GM12878 (cell line): Measurements from ENCODE around the gene KRTAP2-1. TPM values are rescaled to one million over a fixed set of nuclear protein-coding genes. Genes with fewer than 3 reads are reported as not detected.
"Not testable (repeated sequence)": the region's sequence is repeated elsewhere in the genome, so short reads cannot be mapped to it uniquely, and the experiment has no call there.

Source experiments
- ATAC-seq: fragments of 200-7000 bp; cut with Tn5 transposase; 3 replicates; pipeline ENCODE4 v1.9.1; 2020; ENCODE audit warnings: mild to moderate bottlenecking, moderate library complexity
- BruUV-seq: library from RNA; stranded (reverse); fragments of 400-500 nt; replicated peaks from 2 replicates; lab custom pipeline; 2021; lab: Mats Ljungman, UMichigan
- CTCF ChIA-PET: fragments of 300-600 bp; sonication (Branson Sonifier 250); formaldehyde crosslinking; extraction: SDS; loops from one replicate; lab custom pipeline; 2021; ENCODE audit warnings: inconsistent platforms; lab: Yijun Ruan, JAX
- POLR2A ChIA-PET: fragments of 350-600 bp; formaldehyde crosslinking; extraction: SDS; loops from one replicate; lab custom pipeline; 2021; ENCODE audit warnings: inconsistent platforms; lab: Charles Lee
- RAD21 ChIA-PET: fragments of 300-600 bp; sonication (Branson Sonifier 250); formaldehyde crosslinking; loops from one replicate; lab custom pipeline; 2023; ENCODE audit warnings: antibody characterized with exemption; ENCODE audit not compliant: unreplicated experiment; lab: Charles Lee
- SMC1A ChIA-PET: fragments of 300-600 bp; sonication (Branson Sonifier 250); formaldehyde crosslinking; loops from one replicate; lab custom pipeline; 2023; ENCODE audit not compliant: unreplicated experiment, uncharacterized antibody; lab: Charles Lee
- DNase-seq: peaks from one replicate; pipeline ENCODE4 v3.0.0-alpha.2; 2011; ENCODE audit warnings: low read depth, low spot score
- FAIRE-seq: peaks from 3 replicates; lab custom pipeline; 2011; peaks lifted over from hg19 to GRCh38; lab: Jason Lieb, UNC
- H2AFZ ChIP-seq: 2 replicates; pipeline ENCODE4 v1.6.0; 2011; ENCODE audit warnings: low read depth, low read length, control low read depth; ENCODE audit not compliant: control insufficient read depth
- H3K27ac ChIP-seq: 2 replicates; pipeline ENCODE4 v1.5.1; 2011; ENCODE audit warnings: control low read depth; ENCODE audit not compliant: control insufficient read depth, insufficient read depth
- H3K27me3 ChIP-seq, 2 experiments: replicated peaks in 1 of 2; 2 replicates each; pipeline versions ENCODE4 v1.6.0 to v1.6.1; 2011; ENCODE audit warnings: low read length in 1 of 2; ENCODE audit not compliant: control insufficient read depth in 2 of 2, insufficient read depth in 2 of 2
- H3K36me3 ChIP-seq, 2 experiments: 2 replicates each; pipeline ENCODE4 v1.5.1; 2011; ENCODE audit warnings: low read length in 1 of 2; ENCODE audit not compliant: control insufficient read depth in 2 of 2, insufficient read depth in 2 of 2
- H3K4me1 ChIP-seq: 2 replicates; pipeline ENCODE4 v1.6.1; 2011; ENCODE audit warnings: mild to moderate bottlenecking, low read length, moderate library complexity, mixed read lengths; ENCODE audit not compliant: control insufficient read depth, insufficient read depth
- H3K4me2 ChIP-seq: 2 replicates; pipeline ENCODE4 v1.6.0; 2011; ENCODE audit warnings: control low read depth; ENCODE audit not compliant: control insufficient read depth, insufficient read depth
- H3K4me3 ChIP-seq: fragments of 200-600 bp; sonication (generic); 2 replicates; pipeline ENCODE4 v1.5.1; 2016
- H3K79me2 ChIP-seq: 2 replicates; pipeline ENCODE4 v1.6.0; 2011; ENCODE audit warnings: low read length; ENCODE audit not compliant: control insufficient read depth, insufficient read depth
- H3K9ac ChIP-seq: 2 replicates; pipeline ENCODE4 v1.8.0; 2011; ENCODE audit warnings: low read length, control low read depth, mixed read lengths; ENCODE audit not compliant: control insufficient read depth, insufficient read depth
- H3K9me3 ChIP-seq: replicated peaks from 3 replicates; pipeline ENCODE4 v1.5.1; 2011; ENCODE audit warnings: mild to moderate bottlenecking, low read length; ENCODE audit not compliant: control insufficient read depth, insufficient read depth
- H4K20me1 ChIP-seq: 2 replicates; pipeline ENCODE4 v1.6.0; 2011; ENCODE audit not compliant: control insufficient read depth, insufficient read depth
- WGBS: methylation state at CpG from one replicate; pipeline ENCODE4 v1.1.6; 2016; ENCODE audit warnings: low lambda C conversion rate; ENCODE audit not compliant: insufficient replicate concordance, insufficient coverage; ENCODE audit errors: missing lambda C conversion rate; 5-methylcytosine and 5-hydroxymethylcytosine counted together
- in situ Hi-C: fragments of 300-500 bp; cut with MboI; formaldehyde crosslinking; loops from 9 replicates; pipeline ENCODE4 v1.14.3; 2018; ENCODE audit warnings: mixed read lengths
- intact Hi-C: fragments of 100-400 bp; cut with micrococcal nuclease; formaldehyde crosslinking; loops from one replicate; pipeline ENCODE4 v1.14.2; 2022; ENCODE audit not compliant: unreplicated experiment
- polyA plus RNA-seq, 11 experiments: library from polyadenylated mRNA; depleted of rRNA in 4 of 11; unstranded in 6 of 11; stranded (reverse) in 5 of 11; fragments of >200 nt; fragmentation: Nextera tagmentation in 4 of 11; fragmentation: Illumina TruSeq in 1 of 11; extraction: Ambion mirVana in 4 of 11; extraction: Trizol in 1 of 11; gene quantifications; 1 replicate in 1 of 11; 2 replicates in 10 of 11; pipeline versions ENCODE4 v1.2.1 to v1.2.3, GENCODE V29; 2011 to 2016; ENCODE audit warnings: inconsistent platforms in 2 of 11, missing spikeins in 2 of 11, low read depth in 1 of 11
- total RNA-seq, 4 experiments: library from RNA; depleted of rRNA in 3 of 4; stranded (reverse); fragments of >200 nt in 3 of 4; fragmentation: Illumina TruSeq in 1 of 4; extraction: Trizol in 1 of 4; gene quantifications; 2 replicates each; pipeline versions ENCODE4 v1.2.1 to v1.2.3, GENCODE V29; 2013 to 2021

KRTAP2-1 gene
- total and polyA plus RNA-seq, 10 of the 15 experiments (the other 5 are each of a cell fraction or from before 2014, with no cell fraction given) = not detected

GRCh38 chr17:41084100-41084856, 37.2 kb upstream of the KRTAP2-1 start, which contains the start of gene KRTAP4-7:
TSS of gene KRTAP4-7 (plus strand) at chr17:41084150. CDS start at chr17:41084207, 57 bp downstream.
- H3K9ac ChIP-seq, RAD21 ChIA-PET, POLR2A ChIA-PET, DNase-seq, CTCF ChIA-PET, H3K9me3 ChIP-seq, H3K36me3 ChIP-seq, H3K4me2 ChIP-seq, H4K20me1 ChIP-seq, H3K4me3 ChIP-seq, BruUV-seq, H2AFZ ChIP-seq, FAIRE-seq, ATAC-seq, intact Hi-C loops, SMC1A ChIA-PET, H3K27me3 ChIP-seq, in situ Hi-C loops, H3K79me2 ChIP-seq, H3K4me1 ChIP-seq, H3K27ac ChIP-seq: not testable (repeated sequence)
- 5% methylated on average over 9 of the region's 14 CpGs for WGBS

- H3K9me3 ChIP-seq, POLR2A ChIA-PET, RAD21 ChIA-PET, H4K20me1 ChIP-seq, SMC1A ChIA-PET, H3K36me3 ChIP-seq, H3K27ac ChIP-seq, H3K4me1 ChIP-seq, H3K4me2 ChIP-seq, intact Hi-C loops, DNase-seq, ATAC-seq, H3K27me3 ChIP-seq, FAIRE-seq, H2AFZ ChIP-seq, BruUV-seq, CTCF ChIA-PET, H3K4me3 ChIP-seq, in situ Hi-C loops, H3K9ac ChIP-seq, H3K79me2 ChIP-seq: not testable (repeated sequence)
- 0% methylated on average over 1 of the region's 2 CpGs for WGBS
These were observed 36.3 kb upstream of the KRTAP2-1 start for GRCh38 chr17:41083427-41083826.
